ENCODE data around the gene CRYBG1. TPM values are rescaled to one million over a fixed set of nuclear protein-coding genes. Genes with fewer than 3 reads are reported as not detected.

Gene CRYBG1
- total and polyA plus RNA-seq, 2 donors (not counting 3 experiments of a cell fraction or from before 2014, with no cell fraction given), result 4.1 to 30.1 TPM

DNA sequence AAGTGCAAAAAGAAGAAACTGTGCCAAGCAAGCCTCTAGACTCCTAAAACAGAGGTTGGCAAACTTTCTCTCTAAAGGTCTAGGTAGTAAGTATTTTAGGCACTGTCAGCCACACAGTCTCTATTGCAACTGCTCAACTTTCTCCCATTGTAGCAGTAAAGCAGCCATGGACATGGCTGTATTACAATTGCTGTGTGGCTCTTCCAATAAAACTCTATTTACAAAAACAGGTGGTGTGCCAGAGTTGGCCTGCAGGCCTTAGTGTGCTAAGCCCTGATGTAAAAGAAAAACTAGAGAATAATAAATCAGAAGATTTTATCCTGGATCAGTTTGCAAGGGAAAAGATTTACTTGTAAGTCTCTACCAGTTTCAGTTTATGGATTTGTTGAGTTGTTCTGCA, 74.0 kb downstream of the CRYBG1 start:
- TF ChIP-seq EZH2 (IDR thresholded peaks at IDR 0.05; ENCODE audit: borderline replicate concordance, low read depth, low read length, severe bottlenecking) (no peak), JUN (IDR thresholded peaks at IDR 0.05; ENCODE audit: borderline replicate concordance, insufficient read depth, insufficient read length, low read depth) (no peak), MYC (IDR thresholded peaks at IDR 0.05; ENCODE audit: low read depth, low read length) (no peak), FOS (IDR thresholded peaks at IDR 0.05; ENCODE audit: borderline replicate concordance, insufficient read depth, low read length) (no peak), GATA2 (IDR thresholded peaks at IDR 0.05; ENCODE audit: insufficient read depth, insufficient read length, low read depth, low read length) (no peak), POLR2AphosphoS5 (IDR thresholded peaks at IDR 0.05; ENCODE audit: insufficient read depth, low read depth, low read length) (no peak), POLR2A (IDR thresholded peaks at IDR 0.05; ENCODE audit: low read depth, low read length) (no peak)
- TF ChIP-seq, protein P1, sequence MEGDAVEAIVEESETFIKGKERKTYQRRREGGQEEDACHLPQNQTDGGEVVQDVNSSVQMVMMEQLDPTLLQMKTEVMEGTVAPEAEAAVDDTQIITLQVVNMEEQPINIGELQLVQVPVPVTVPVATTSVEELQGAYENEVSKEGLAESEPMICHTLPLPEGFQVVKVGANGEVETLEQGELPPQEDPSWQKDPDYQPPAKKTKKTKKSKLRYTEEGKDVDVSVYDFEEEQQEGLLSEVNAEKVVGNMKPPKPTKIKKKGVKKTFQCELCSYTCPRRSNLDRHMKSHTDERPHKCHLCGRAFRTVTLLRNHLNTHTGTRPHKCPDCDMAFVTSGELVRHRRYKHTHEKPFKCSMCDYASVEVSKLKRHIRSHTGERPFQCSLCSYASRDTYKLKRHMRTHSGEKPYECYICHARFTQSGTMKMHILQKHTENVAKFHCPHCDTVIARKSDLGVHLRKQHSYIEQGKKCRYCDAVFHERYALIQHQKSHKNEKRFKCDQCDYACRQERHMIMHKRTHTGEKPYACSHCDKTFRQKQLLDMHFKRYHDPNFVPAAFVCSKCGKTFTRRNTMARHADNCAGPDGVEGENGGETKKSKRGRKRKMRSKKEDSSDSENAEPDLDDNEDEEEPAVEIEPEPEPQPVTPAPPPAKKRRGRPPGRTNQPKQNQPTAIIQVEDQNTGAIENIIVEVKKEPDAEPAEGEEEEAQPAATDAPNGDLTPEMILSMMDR (IDR thresholded peaks at IDR 0.05; ENCODE audit: extremely low read depth in 1 of 2, insufficient read depth in 1 of 2, low read depth in 1 of 2, low read length in 2 of 2), result no peak
- TF ChIP-seq, protein P2, sequence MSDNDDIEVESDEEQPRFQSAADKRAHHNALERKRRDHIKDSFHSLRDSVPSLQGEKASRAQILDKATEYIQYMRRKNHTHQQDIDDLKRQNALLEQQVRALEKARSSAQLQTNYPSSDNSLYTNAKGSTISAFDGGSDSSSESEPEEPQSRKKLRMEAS (IDR thresholded peaks at IDR 0.05; ENCODE audit: insufficient read depth, insufficient read length), result no peak
- ChIA-PET CTCF (no interaction called here), POLR2A (no interaction called here)
- Histone ChIP-seq H3K27ac (ENCODE audit: insufficient read depth, low read depth, low read length) (no peak overlapping the region), H3K4me2 (ENCODE audit: insufficient read depth, low read length) (no peak overlapping the region), H3K36me3 (ENCODE audit: control insufficient read depth in 2 of 2, extremely low read depth in 1 of 2, insufficient read depth in 2 of 2, low read length in 2 of 2) (no peaks in the 10 kb centered on the region), H3K9me3 (replicated peaks; ENCODE audit: control insufficient read depth, insufficient read depth, low read length) (no peaks in the 10 kb centered on the region), H3K9me1 (replicated peaks; ENCODE audit: control insufficient read depth, extremely low read depth, insufficient read depth, low read length) (no peaks in the 10 kb centered on the region), H2AFZ (ENCODE audit: low read depth, low read length) (no peak overlapping the region), H3K9ac (replicated peaks; ENCODE audit: extremely low read depth, insufficient read depth, low read length) (no peak overlapping the region), H3K27me3 (ENCODE audit: control insufficient read depth in 2 of 2, insufficient read depth in 2 of 2, low read length in 2 of 2) (peaks cover 8 to 11% of the 10 kb centered on the region in 2 experiments), H4K20me1 (replicated peaks; ENCODE audit: control insufficient read depth, extremely low read depth, insufficient read depth, low read length) (no peaks in the 10 kb centered on the region), H3K4me1 (ENCODE audit: control insufficient read depth, extremely low read depth, insufficient read depth, low read length) (no peaks in the 10 kb centered on the region), H3K4me3 (replicated peaks in 1 of 3; ENCODE audit: insufficient read depth in 1 of 3, low read depth in 1 of 3, low read length in 3 of 3) (no peak overlapping the region), H3K79me2 (ENCODE audit: control insufficient read depth, insufficient read depth, low read length) (no peaks in the 10 kb centered on the region)
- intact Hi-C loops (cut with micrococcal nuclease) (no loop called here), dilution Hi-C loops (cut with MboI; ENCODE audit: extremely low pct_ligation_motif_present, low sequenced_read_pairs) (loop anchor here (25.0 kb wide), 1 partner anchor 128 kb away; no protein-coding TSS in a partner anchor)
- DNase-seq (ENCODE audit: low read depth, low spot score), result no peak
- no peak for FAIRE-seq
- BruUV-seq (replicated peaks), result no TSS peak
